GM21529 (cell line): ENCODE measurements around the gene SARDH.

Experiments
- ATAC-seq: cut with Tn5 transposase; IDR thresholded peaks from one replicate; pipeline ENCODE4 v1.9.1; 2021; ENCODE audit not compliant: unreplicated experiment

The SARDH gene

DNA sequence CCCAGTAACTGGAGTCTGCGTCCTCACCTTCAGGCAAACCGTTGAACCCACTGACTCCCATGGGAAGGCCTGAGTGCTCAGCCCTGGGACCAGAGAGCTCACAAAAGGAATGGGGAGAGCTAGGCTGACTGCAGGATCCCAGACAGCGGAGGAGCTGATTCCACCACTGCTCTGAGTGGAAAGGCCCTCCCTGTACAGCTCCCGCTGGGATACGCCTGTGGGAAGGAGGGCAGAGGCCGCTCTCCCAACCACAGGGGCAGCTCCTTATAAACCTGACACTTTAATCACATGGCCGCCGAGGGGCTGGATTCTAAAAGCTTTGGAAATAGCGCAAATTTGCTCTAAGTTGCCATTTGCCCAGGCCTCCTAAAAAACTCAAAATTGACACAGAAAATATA lies 64.9 kb downstream of the SARDH start:
- ATAC-seq = no peak

DNA sequence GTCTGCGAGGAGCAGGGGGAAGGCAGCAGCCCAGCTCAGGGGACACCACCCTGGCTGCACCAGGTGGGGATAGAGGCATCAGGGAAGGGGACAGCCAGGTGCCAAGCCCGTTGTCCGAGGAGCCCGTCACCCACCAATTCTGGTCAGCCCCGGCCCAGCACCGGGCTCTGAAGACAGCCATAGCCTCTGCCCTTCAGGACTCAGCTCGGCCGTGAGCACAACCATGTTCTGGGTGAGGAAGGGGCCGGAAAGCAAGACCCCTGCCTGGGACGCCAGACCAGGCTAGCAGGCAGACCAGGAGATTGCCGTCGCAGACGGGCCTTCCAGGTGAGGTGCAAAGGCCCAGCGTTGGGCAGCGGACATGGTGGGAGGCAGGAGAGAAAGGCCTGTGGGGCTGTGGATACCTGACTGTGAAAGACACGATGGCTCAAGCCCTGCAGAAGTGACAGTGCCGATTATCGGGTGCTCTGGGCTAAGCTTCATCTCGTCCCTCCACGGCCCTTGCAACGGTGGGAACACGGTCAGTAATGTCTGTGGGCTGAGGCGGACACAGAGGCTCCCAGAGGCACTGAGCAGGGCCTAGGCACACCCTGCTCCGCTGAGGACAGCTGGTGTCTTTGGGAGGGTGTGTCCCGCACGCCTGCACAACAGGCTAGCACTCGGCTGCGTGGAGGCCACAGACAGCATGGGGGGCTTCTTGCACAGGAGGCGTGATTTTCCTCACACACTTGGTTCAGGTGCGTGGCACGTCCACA lies 65.5 kb downstream of the SARDH start:
- no peak for ATAC-seq

DNA sequence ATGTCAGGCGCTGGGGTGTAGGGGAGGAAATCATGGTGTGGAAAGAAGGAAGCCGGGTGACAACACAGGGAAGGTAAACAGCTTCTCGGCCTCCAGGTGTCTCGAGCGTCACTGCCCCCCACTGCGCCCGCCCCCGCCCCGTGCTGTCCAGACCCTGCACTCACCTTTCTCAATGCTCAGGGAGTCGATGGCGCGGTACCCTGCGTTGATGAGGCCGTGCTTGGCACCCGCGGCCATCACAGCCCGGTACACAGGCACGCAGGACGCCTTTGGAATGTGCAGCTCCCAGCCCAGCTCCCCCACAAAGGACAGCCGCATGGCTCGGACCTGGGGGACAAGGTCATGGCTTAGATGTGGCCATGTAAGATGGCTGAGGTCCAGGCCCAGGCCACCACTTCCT lies 66.8 kb downstream of the SARDH start:
- no peak for ATAC-seq

DNA sequence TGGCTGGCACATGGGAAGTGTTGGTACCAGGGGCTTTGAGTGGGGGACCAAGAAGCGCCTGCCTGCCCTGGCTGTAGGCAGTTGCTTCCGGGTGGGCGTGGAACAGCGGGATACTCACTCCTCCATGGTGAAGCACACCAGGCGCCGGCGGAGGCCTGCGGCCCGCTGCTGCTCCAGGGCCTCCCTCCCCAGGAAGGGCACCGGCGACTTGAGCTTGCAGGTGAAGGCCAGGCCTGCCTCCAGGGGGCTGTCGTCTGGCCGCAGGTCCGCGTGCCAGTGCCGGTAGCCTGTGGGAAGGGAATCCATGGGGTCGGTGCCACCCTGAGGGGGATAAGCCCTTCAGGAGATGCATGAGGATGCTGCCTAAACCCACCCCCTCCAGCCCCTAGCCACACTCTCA lies 67.7 kb downstream of the SARDH start:
- ATAC-seq = no peak

DNA sequence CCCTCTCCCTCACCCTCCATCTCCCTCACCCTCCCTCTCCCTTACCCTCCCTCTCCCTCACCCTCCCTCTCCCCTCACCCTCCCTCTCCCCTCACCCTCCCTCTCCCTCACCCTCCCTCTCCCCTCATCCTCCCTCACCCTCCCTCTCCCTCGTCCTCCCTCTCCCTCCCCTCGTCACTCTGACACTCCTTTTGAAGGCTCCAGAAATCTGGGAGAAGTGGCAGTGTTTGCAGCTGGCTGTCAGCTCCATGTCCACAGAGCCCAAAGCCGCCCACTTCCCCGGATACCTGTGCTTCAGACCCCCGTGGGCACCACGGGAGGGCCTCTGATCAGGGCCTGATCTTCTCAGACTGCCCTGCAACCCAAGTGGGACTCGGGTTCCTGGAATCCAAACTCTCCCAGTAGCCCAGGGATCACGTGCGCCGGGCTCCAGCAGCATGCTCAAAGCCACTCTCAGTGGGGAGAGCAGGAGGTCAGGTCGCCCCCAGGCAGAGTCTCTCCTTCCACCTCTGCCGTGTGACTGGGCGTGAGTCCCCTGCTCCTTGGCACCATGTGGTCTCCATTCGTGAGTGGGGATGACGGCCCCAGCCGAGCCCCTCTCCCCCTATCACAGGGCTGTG lies 68.9 kb downstream of the SARDH start:
- no peak for ATAC-seq

DNA sequence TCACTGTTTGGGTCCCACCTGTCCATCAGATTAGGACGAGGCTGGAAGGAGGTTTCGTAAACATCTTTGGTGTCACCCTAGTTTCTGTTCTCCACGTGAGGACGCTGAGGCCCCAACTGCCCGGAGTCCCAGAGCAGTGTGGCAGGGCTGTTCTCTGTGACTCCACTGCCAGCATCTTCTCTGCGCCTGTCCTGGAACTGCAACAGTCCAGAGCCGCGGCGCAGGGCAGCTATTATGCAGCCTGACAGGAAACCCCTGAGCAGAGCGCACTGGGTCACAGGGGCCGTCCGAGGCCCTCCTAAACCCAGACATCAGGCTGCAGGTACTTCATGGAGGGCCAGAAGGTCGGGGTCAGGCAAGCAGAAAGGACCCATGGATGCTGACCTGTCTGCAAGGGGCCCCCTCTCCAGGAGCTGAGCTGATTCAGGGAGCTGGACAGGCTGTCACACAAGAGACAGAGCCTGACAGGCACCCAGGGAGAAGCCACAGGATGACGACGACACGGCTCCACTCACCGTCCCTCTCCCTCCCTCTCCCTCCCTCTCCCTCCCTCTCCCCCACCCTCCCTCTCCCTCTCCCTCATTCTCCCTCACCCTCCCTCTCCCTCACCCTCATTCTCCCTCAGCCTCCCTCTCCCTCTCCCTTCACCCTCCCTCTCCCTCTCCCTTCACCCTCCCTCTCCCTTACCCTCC lies 70.2 kb downstream of the SARDH start:
- ATAC-seq = no peak

DNA sequence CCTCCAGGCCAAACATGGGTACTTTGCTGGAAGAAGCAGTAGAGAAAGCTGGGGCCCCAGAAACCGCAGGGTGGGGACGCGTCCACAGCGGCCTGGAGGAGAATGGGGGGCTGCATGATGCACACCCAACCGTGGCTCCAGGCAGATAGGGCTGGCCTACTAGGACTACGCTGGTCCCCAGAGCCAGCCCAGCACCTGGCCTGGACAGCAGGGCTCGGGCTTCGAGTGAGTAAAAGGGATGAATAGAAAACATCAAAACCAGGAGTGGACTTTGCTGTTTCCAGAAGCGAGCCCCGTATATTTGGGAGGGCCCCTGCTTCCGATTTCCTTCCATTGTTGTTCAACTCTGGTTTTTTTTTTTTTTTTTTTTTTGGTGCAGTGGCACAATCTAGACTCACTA lies 71.3 kb downstream of the SARDH start:
- no peak for ATAC-seq

DNA sequence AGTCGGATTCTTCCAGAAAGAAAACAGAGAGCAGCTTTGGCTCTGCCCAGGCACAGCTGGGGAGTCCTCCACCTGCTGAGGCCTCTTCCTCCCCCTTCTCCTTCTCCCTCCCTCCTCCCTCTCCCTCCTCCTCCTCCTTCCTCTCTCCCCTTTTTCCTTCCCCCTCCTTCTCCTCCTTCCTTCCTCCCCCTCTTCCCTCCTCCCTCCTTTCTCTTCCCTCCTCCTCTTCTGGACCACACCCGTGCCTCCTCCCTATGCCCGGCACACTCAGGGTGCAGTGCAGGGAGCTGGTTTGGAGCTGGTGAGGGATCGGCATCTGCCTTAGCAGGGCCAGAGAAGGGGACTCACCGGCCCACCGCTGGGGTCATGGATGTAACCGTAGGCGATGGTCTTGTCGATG lies 71.8 kb downstream of the SARDH start:
- no peak for ATAC-seq

DNA sequence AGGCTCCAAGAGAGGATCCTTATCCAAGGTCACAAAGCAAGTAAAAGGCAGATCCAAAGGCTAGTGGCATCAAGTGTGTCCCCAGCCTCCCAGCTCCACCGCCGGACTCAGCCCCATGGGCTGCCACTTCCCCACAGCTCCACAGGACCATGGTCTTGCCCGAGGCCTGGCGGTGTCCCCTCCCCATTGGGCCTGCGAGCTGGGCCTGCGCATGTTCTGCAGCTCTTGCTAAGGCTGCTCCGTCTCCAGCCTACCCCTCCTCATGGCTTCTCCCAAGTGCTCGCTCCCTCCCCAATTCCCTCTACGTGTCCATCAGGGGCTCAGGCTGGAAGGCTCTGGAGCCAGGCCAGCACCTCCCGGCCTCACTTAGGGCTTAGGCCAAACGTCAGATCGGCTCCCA lies 72.6 kb downstream of the SARDH start:
- no peak for ATAC-seq

DNA sequence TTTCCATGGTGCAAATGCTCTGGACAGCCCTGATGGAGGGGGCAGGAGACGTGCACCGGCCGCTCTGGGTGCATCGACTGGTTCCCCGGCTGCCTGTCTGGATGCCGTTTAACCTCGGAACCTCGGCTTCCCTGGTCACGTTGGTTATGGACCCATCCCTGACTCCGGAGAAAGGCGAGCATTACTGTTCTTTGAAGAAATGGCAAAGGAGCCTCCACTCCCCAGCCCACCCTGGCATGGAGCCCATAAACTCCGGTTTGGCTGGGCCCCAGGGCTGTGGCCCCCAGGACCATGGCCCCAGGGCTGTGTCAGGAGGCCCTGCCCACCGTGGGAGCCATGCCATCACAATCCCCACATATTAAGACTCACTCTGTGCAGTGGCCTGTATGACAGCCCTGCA lies 73.1 kb downstream of the SARDH start:
- ATAC-seq = no peak

DNA sequence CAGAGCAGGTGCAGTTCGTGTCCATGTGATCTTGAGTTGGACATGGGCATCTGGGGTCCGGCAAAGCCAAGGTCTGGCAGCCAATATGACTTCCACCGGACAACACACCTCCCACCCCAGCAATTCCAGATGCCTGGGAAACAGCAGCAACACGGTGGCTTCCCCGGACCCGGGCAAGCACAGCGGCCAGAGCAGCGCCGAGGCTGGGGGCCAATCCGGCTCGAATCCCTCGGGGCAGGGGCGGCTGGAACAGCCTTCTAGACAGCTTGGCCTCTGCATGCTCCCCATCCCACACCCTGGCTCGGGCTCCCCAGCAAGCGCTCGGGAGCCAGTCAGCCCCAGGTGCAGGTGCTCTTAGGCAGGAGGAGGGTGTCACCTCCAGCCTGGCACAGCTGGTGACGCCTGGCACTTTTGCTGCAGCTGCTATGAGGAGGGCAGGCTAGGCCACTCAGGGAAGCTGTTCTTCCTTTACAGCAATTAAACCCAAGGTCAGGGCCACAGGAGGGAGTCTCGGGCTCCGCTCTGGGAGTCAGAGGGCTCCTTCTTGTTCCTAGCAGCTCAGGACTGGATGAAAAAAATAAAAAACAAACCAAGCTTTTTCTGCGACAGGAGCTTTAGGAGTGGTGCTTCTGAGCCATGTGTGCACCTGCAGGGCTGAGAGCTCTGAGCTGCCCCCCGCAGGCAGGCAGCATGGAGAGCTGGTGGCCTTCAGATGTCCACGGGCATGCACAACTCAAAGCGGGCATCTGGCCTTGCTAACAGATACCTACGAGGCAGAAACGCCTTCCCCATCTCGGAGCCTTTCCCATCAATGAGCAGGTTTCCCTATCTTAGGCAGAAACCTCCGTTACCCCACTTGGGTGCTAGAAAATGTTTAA lies 73.7 kb downstream of the SARDH start:
- no peak for ATAC-seq

DNA sequence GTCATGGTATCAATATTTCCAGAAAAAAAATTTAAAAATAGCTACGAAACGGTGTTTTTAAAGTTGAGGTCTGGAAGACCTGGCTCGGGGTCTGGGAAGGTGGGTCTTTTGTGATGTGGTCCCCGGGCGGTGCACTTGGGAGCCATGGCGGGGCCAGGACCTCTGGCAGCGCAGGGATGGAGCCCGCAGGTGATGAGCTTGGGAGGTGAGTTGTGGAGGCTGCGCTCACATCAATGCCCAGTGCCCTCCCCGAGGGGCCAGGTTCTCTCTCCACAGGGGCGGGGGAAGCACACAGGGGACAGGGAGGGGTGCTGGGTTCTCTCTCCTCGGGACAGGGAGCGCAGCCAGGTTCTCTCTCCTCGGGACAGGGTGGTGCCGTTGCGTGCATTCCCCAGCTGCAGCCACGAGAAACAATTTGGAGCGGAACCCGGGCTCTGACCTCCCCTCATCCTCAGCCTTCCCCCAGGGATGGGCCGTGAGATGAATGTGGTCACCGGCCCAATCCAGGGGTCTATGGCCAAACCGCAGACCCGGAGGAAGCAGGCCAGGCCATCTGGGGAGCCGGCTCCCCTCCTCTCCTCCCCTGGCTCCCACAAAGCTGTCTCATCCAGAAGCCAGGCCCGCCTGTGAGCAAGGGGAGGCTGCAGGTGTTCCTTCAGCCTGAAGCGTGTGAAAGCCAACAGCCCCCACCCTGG lies 76.2 kb downstream of the SARDH start:
- ATAC-seq = no peak

DNA sequence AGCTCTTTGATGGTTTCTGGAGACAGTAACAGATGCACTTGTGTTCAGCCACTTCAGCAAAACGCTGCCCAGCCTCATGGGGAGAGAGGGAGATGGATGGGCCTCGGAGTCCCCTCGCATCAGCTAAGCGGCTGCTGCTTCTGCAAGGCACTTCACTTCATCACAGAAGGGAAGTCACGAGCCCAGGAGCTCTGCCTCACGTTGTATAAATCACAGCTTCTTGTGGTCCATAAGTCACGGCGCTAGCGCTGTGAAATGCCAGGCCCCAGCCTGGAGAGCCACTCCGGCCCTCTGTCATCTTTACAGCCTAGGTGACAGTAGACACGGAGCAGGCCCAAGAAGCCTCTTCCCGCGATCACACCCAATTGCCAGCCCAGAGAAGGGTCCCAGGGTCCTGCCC lies 78.6 kb downstream of the SARDH start:
- ATAC-seq = no peak

DNA sequence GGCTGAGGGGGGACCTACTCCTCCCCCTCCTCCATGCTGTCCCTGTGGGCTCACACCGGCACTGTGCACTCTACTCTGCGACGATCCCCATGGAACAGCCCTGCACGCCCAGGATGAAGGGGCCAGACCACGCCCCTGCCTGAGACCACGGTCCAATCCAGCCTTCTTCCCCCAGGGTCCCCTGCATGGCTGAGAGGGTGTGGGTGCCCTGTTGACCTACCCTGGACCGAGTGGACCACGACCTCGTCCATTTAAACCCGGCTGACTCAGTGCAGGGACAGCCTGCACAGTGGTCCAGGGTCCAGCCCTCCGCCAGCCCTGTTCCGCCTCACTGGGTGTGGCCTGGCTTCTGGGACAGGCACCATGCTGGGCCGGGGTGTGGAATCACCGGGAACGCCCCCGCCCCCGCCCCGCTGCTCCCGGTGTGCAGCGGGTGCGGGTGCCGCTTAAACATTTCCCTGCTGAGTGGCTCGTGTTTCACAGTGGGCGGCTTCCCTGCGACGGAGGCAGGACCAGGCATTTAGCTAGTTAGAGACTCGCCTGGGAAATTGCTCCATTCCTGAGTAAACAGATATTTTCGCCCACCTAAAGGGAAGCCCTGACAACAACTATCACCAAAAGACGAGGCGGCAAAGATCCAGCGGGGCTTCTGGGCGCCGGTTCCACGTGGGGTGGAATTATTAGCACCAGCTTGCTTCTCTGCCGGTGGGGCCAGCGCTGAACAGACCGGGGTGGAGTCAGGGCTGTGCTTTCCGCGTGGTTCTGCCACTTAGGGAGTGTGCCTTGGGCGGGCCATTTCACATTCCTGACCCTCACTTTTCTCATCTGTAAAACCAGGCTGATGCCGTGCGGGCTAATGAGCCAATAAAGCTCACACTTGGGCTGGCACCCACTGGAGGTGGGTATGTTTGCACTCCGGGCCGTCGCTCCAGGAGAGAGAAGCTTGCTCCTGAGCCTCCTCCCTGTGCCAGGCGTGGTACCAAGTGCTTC lies 79.4 kb downstream of the SARDH start:
- no peak for ATAC-seq

DNA sequence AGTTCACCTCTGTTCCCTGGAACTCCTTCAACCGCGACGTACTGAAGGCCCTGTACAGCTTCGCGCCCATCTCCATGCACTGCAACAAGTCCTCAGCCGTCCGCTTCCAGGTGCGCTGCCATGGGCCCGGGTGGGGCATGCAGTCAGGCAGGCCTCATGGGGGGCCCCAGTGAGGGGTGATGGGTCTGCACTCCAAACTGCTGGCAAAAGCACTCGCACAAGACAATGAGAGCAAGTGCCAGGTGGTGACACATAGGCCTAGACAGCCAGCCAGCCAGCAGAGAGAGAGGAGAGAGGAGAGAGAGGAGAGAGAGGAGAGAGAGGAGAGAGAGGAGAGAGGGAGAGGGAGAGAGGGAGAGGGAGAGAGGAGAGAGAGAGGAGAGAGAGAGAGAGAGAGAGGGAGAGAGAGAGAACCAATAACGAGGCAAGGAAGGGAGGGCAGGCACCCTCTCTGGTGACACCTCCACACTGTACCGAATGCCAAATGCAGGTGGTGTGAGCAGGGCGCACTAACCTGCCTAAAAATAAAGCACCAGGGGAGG lies 81.0 kb downstream of the SARDH start:
- ATAC-seq = no peak

DNA sequence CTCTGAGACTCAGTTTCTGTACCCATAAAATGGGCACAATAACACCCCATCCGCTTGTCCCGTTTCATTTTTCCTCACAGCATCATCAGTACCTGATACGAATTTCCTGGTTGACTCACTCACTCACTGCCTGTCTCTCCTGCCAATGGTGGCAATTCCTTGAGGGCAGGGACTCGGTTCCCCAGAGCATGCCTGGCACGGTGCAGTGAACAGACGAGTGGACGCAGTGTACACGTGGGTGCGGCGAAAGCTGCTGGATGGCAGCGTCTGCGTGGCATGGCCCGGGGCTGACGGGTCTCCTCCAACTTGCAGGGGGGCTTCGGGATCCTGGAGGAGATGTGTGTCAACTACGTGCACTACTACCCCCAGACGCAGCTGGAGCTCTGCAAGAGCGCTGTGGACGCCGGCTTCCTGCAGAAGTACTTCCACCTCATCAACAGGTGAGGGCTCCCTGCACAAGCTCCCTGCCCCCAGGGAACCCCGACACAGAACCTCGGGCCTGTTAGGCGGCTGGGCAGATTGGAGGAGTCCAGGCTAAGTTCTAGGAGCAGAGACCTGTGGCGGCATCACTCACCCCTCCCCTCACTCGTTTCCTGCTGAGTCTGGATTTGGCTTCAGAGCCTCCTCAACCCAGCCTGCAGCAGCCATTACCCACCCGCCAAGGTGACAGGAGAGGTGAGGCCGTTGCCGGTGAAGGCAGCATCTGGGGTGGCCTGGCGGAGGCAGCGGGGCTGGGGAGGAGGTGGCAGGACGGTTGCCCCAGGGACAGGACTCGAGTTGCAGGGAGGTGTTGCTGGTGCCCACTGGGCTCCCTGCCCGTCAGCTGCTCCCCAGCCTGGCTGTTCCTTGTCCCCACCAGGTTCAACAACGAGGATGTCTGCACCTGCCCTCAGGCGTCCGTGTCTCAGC lies 81.7 kb downstream of the SARDH start:
- no peak for ATAC-seq

DNA sequence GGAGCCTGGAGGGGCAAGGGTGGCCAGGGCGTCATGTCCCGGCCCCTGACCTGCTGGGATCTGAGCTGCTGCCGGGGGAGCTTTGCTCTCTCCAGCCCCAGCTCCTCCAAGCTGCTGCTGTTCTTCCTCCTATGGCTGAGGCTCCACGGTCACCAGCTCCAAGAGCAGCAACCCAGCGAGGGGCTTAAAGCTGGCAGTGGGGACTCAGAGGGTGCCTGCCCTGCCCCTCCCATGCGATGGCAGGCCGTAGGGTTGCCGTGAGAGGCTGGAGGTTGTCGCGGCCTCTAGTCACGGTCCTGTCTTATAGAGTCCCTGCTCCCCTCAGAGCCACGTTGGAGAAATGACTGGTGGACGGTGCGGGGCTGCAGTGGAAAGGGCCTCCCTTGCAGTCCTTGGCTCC lies 82.5 kb downstream of the SARDH start:
- ATAC-seq = no peak
